ENCODE results near the gene CFAP206. TPM values are rescaled to one million over a fixed set of nuclear protein-coding genes. Genes with fewer than 3 reads are reported as not detected.

Gene CFAP206
- polyA plus RNA-seq, 2 of the 4 experiments (the other 2 are of a cell fraction): 0.63 to 1.4 TPM

DNA sequence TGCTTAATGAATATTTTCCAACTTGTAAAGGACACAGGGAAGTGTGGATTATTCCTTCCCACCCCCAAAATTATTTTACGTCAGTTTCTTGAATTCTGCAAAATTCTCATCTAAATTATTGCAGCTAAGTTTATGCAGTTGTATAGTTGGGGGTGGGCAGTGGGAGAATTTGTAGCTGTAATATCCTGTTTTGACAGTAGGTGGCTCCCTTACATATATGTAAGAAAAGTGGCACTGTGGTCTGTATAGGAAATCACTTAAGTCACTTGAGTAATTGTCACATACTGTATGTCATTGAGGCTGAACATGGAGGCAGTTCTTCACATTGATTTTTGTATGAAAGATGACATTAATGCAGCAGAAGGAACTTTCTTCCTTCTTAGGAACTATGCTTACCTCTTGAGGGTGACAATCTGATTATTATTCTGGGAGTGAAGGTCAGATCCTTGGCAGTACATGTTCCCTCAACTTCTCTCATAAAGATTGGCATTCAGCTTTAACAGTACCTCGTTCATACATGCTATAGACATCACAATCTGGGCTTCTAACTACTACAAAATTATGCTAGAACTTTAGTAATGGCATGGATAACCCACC lies 14.6 kb upstream of the CFAP206 start:
- Histone ChIP-seq H3K4me1 (no peaks in the 10 kb centered on the region), H3K4me3 (no peak overlapping the region), H3K9me3 (no peaks in the 10 kb centered on the region), H3K4me2 (no peak overlapping the region), H3K27ac (no peak overlapping the region)
- 0% methylated on average over 2 of the region's 2 CpGs for WGBS (ENCODE audit: missing lambda C conversion rate)
- DNase-seq (ENCODE audit: low read depth in 1 of 2, low spot score in 1 of 2) (peak; percentile 25 to 62), ATAC-seq (peak; percentile 87 to 90), FAIRE-seq (no peak)
- TF ChIP-seq POLR2AphosphoS2 (conservative IDR thresholded peaks at IDR 0.05; ENCODE audit: low read length) (no peak), SMC3 (IDR thresholded peaks at IDR 0.05) (peak; percentile 52), RAD21 (conservative IDR thresholded peaks at IDR 0.05 in 1 of 2, IDR thresholded peaks at IDR 0.05 in 1 of 2) (peak; percentile 72 to 74), ZNF302 (CRISPR knock-in tag; IDR thresholded peaks at IDR 0.05) (no peak)
- TF ChIP-seq, protein P1, sequence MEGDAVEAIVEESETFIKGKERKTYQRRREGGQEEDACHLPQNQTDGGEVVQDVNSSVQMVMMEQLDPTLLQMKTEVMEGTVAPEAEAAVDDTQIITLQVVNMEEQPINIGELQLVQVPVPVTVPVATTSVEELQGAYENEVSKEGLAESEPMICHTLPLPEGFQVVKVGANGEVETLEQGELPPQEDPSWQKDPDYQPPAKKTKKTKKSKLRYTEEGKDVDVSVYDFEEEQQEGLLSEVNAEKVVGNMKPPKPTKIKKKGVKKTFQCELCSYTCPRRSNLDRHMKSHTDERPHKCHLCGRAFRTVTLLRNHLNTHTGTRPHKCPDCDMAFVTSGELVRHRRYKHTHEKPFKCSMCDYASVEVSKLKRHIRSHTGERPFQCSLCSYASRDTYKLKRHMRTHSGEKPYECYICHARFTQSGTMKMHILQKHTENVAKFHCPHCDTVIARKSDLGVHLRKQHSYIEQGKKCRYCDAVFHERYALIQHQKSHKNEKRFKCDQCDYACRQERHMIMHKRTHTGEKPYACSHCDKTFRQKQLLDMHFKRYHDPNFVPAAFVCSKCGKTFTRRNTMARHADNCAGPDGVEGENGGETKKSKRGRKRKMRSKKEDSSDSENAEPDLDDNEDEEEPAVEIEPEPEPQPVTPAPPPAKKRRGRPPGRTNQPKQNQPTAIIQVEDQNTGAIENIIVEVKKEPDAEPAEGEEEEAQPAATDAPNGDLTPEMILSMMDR (IDR thresholded peaks at IDR 0.05): peak; percentile 57
- ChIA-PET CTCF (interaction anchor here (0.6 to 2.1 kb wide), 17 partner anchors 8 to 1478 kb away, joined by 3 to 18 read pairs (median 5); partner anchors contain the start of genes CFAP206 and SLC35A1), POLR2A (no interaction called here)

DNA sequence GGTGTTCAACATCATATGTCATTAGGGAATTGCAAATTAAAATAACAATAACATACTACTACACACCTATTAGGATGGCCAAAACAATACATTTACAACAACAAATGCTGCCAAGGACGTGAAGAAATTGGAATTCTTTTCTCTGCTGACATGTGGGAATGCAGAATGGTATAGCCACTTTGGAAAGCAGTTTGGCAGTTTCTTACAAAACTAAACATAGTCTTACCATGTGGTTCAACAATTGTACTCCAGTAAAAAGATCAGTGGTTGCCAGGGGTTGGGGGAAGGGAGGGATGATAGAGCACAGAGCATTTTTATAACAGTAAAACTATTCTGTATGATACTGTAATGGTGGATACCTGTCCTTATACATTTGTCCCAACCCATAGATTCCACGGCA lies 12.3 kb upstream of the CFAP206 start:
- ChIA-PET POLR2A (no interaction called here), CTCF (no interaction called here)
- Histone ChIP-seq H3K4me2 (no peak overlapping the region), H3K9me3 (no peaks in the 10 kb centered on the region), H3K4me3 (no peak overlapping the region), H3K4me1 (no peaks in the 10 kb centered on the region), H3K27ac (no peak overlapping the region)
- 56% methylated on average over 2 of the region's 2 CpGs for WGBS (ENCODE audit: missing lambda C conversion rate)
- no peak for ATAC-seq
- TF ChIP-seq POLR2A (IDR thresholded peaks at IDR 0.05; ENCODE audit: low read length): no peak
- TF ChIP-seq, protein P2, sequence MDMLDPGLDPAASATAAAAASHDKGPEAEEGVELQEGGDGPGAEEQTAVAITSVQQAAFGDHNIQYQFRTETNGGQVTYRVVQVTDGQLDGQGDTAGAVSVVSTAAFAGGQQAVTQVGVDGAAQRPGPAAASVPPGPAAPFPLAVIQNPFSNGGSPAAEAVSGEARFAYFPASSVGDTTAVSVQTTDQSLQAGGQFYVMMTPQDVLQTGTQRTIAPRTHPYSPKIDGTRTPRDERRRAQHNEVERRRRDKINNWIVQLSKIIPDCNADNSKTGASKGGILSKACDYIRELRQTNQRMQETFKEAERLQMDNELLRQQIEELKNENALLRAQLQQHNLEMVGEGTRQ (IDR thresholded peaks at IDR 0.05): no peak
- TF ChIP-seq CHD4 (IDR thresholded peaks at IDR 0.05; ENCODE audit: borderline replicate concordance): no peak
- no peak for TF ChIP-seq FOSL2 (IDR thresholded peaks at IDR 0.05)
- no peak for TF ChIP-seq FOSL2 (CRISPR knock-in tag; IDR thresholded peaks at IDR 0.05)
- no peak for TF ChIP-seq KDM5A (IDR thresholded peaks at IDR 0.05)
- no peak for TF ChIP-seq NR3C1 (IDR thresholded peaks at IDR 0.05)
- TF ChIP-seq RNF2 (IDR thresholded peaks at IDR 0.05; ENCODE audit: borderline replicate concordance, low read depth): no peak
- no peak for TF ChIP-seq FOXS1 (CRISPR knock-in tag; IDR thresholded peaks at IDR 0.05)
- no peak for TF ChIP-seq HOXB5 (CRISPR knock-in tag; IDR thresholded peaks at IDR 0.05)
- TF ChIP-seq CEBPB (IDR thresholded peaks at IDR 0.05): no peak
- TF ChIP-seq NPAS2 (CRISPR knock-in tag; IDR thresholded peaks at IDR 0.05; ENCODE audit: borderline replicate concordance): no peak
- no peak for TF ChIP-seq TFCP2L1 (CRISPR knock-in tag; IDR thresholded peaks at IDR 0.05)
- no peak for TF ChIP-seq RCOR1 (IDR thresholded peaks at IDR 0.05; ENCODE audit: low read depth, low read length)
- TF ChIP-seq, protein P3, sequence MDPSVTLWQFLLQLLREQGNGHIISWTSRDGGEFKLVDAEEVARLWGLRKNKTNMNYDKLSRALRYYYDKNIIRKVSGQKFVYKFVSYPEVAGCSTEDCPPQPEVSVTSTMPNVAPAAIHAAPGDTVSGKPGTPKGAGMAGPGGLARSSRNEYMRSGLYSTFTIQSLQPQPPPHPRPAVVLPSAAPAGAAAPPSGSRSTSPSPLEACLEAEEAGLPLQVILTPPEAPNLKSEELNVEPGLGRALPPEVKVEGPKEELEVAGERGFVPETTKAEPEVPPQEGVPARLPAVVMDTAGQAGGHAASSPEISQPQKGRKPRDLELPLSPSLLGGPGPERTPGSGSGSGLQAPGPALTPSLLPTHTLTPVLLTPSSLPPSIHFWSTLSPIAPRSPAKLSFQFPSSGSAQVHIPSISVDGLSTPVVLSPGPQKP (IDR thresholded peaks at IDR 0.05; ENCODE audit: low read depth, low read length): no peak
- TF ChIP-seq HOXB13 (CRISPR knock-in tag; IDR thresholded peaks at IDR 0.05; ENCODE audit: low read depth): no peak
- TF ChIP-seq SREBF2 (IDR thresholded peaks at IDR 0.05): no peak
- no peak for TF ChIP-seq CBX8 (IDR thresholded peaks at IDR 0.05)
- FAIRE-seq: no peak
- DNase-seq (ENCODE audit: low read depth in 1 of 2, low spot score in 1 of 2): no peak

Measured in A549 (cell line).